GM21528 (cell line): Measurements from ENCODE around the gene EDIL3.

ENCODE experiments used
- ATAC-seq: cut with Tn5 transposase; IDR thresholded peaks from one replicate; pipeline ENCODE4 v1.9.1; 2021; ENCODE audit warnings: mild to moderate bottlenecking, moderate library complexity; ENCODE audit not compliant: unreplicated experiment, low FRiP score

EDIL3 gene

DNA sequence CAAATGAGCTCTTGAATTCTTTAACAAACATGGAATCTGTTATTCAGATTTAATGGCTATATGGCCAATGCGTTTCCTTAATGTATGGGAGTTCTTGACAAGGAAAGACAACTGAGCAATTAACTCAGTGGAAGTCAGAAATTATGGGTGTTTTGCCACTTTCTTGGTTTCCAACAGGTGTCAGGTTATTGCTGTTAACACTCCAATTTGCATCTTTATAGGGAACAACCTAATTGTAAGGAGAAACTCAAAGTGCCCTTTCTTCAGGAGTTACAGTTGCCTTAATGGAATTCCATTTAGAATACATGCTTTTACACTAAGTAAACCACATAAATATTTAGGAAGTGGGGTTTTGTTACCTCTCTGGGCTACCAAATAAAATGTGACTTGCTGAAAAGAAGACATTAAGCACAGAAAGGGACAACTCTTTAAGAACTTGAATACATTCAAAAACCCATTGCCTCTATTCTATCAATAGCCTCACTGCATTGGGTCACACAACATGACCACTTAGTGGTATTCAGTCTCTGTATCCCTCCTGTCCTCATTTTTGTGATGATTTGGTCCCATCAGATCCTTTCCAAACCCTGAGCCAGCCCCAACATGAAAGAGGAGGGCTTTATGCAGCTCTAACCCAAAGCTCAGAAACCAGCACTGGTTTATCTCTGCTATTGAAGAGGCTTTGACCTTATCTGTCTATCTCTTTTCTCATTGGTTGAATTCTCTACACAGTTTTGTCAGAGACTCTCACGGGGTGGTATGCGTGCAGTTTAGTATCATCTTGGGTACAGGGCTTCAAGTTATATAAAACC is 118.7 kb downstream of the EDIL3 start:
- no peak for ATAC-seq

DNA sequence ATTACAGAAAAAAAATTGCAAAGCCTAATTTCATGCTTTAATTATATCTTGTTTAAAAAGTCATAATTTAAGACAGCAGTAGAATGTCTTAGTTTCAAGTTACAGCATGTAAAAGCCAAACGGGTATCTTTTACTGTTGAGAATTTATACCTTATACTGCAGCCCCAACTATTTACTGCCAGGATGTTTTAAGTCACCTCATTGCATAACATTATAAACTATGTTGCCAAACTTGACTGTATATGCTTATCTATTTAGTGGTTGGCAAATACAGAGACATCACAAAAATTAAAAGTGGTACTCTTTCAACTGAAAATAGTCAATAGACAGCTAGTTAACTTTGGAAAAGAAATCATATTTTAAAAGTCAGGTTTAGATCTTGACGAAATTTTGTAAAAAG is 119.5 kb downstream of the EDIL3 start:
- ATAC-seq: no peak

DNA sequence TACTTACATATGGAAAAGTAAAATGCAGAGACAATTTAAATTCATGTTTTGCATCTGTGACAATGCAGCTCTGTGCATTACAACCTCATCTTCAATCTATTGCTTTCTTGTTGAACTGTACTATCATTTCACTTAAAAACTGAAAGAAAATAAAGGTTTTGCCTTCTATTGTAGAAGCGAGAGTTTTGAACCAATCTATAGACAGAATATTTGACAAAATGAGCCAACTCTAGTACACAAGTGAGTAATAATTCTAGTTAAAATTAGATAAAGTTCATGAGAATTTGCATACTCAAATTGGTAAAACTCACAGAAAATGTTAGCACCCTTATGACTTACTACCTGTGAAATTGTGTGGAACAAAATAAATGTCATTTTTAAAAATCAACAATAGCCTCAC is 123.7 kb downstream of the EDIL3 start:
- ATAC-seq: no peak

DNA sequence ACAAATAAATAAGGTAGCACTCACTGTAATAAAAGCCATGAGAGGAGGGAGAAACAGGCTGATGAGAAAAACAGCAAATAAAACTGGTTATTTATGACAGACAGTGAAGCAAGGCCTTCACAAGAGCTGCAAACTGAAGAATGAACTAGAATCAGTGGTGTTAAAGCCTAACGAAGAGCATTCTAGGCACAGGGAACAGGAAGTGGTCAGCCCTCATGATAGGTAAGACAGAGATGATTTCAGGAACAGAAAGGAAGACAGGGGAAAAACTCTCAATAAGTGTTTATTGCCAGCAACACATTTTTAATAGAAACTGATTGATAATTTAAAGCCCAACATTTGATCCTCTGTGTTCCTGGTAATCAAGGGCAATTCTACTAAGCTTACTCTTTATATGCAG is 124.5 kb downstream of the EDIL3 start:
- peak; percentile 74 for ATAC-seq

DNA sequence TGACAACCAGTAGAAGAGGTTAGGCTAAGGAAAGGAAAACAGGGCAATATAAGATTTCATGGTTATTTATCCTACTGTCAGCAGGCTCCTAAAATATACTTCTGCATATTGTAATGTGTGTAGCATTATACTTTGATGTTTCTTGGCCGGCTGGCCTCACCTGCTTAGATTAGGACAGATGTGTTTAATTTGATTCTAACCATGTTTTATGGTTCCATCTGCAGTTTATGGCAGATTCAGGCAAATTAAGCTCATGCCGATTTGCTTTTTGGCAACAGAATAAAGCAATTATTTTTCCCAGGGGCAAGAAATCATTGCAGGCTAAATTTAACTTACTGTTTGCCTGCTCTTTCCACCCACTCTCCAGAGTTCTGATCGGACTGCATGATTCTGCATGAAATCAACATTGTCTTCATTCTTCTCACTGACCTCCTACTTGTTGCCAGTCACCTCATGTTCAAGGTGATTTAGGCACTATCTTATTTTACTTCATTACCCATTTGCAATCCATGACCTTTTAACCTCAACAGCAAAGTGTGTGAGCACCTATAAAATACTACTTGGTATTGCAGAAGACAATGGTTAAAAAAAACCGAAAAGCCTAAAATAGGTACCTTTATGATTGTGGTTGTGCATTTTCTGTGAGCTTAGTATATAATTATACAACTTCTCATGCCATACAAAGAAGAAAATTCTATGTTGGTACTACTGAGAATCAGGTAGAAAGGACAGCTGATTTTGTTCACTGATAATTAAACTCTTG is 125.2 kb downstream of the EDIL3 start:
- no peak for ATAC-seq

DNA sequence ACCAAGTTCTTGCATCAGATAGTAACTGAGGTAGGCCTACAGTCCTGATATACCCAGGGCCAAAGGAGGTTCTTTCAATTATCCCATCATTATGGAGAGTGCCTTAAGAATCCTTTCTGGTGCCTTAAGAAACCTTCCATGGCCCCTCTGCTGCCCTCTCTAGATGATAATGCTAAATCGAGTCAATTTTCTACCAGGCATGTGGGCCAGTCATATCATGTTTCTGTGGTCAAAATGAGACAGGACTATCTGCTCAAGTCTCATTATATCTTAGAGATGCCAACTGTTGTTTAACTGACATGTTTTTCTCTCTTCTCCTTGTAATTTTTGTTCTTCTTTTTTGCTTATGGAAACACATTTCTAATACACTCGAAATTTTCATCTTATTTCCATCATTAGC is 127.6 kb downstream of the EDIL3 start:
- no peak for ATAC-seq

DNA sequence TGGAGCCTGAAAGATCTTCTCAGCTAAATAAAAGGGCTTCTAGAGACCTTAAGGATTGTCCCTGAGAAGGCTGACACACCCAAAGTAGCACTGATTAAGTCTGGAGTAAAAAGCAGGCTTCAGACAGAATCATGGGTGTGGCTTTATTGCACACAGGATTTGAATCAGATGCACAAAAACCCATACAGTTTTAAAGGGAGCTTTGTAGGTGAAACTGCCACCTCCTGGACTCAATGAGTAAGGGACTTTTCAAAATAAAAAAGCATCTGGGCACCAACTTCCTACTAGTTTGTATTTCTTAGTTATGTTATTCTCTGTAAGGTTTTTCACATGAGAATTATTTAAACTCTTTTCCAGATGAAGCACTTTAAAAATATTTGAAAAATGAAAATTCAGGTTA is 129.4 kb downstream of the EDIL3 start:
- peak; percentile 58 for ATAC-seq

DNA sequence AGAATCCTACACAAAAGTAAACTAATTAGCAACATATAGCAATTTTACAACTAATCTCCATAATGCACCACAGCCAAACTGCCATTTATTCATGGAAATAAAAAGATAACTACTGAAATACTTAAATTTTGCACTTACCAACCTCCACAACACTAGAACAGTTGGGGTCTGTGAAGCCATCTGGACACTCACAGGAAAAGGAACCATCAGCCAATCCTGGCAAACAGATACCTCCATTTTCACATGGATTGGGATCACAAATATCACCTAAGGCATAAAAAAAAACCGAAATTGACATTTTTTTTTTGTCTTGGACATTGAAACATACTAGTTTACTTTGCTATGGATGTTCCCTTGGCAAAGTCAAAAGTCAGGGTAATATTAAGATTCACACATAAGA is 130.7 kb downstream of the EDIL3 start:
- no peak for ATAC-seq

DNA sequence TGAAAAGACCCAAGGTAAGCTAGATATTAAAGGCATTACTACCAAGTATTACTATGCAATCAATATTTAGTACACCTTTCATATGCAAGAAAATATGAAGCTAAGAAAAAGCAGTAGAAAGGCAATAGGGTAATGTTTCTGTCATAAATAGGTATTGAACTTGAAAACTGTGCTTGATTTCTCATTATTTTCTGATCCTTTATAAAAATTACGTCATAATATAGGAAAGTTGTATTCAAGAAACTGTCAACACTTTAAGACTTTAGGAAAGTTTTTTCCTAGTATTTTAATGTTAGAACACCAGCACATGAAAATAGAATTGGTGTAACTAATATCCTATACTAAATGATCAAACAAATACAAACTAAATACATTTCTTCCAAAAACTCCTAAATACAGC is 133.2 kb downstream of the EDIL3 start:
- ATAC-seq: no peak

DNA sequence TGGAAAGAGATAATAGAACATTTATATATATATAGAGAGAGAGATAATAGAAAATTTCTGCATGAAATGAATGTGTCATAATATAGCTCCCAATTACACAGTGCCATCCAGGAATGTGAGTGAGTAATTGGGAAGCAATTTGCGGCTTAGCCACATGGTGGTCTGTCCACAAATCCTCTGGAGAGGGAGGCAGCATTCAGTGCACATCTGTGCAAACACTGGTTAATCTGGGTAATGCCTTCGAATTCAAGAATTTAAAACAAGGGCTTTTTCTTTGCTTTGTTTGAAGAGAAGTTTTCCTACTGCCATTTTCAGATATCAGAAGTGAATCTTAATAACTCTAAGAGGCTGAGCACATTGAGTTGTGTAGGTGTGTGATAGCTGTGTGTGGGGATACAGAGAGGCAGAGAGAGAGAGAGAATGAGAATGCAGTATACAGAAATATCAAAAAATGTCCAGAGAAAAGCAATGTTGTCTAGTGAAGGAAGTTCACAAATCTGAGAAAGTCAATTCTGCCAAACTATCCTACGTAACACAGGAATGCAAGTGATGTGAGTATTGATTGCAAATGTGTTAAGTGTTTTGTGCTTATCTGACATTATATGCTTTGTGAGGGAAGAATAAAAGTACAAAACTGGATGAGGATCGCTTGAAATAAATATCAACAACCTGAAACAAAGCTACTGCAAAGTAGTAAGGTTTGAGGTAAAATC is 134.6 kb downstream of the EDIL3 start:
- ATAC-seq: no peak

DNA sequence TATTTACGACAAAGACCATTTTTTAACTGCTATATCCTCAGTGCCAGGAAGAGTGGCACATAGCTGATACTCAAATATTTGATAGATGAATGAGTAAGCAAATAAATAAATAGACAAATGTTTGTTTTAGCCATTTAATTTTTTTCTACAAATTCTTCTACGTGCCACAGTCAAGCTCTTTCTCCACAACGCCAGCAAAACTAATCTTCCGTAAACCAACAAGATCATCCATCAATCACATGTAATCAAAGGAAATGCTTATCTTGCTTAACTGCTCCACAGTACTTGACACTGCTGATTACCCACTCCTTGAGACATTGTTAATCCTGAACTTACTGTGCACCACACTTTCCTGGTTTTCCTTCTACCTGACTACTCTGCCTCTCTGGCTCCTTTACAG is 136.7 kb downstream of the EDIL3 start:
- ATAC-seq: no peak

DNA sequence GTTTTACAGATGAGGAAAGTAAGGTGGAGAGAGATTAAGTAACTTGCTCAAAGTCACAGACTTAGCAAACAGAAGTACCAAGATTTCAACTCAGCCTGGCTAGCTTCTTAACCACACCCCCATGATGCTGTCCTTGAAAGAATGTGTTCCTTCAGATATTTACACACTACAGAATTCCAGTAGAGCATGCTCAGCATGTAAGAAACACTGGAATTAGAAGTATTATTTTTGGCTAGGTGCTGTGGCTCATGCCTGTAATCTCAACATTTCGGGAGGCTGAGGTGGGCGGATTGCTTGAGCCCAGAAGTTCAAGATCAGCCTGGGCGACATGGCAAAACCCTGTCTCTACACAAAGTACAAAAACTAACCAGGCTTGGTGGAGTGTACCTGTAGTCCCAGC is 142.4 kb downstream of the EDIL3 start:
- no peak for ATAC-seq

DNA sequence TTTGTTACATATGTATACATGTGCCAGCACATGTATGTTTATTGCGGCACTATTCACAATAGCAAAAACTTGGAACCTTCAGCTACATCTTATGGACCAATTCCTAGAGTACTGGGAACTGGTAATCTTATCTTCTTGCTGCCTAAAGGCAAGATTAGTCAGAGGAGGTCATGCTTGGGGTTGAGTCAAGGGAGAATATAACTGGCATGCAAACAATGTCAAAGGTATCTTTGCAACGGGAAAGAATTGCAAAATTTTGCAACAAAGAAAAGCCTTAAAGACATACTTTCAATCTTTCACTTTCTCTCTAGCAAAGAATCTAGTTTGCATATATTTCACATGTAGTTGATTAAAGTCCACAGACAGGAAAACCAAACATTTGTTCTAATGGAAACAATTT is 145.2 kb downstream of the EDIL3 start:
- ATAC-seq: no peak

DNA sequence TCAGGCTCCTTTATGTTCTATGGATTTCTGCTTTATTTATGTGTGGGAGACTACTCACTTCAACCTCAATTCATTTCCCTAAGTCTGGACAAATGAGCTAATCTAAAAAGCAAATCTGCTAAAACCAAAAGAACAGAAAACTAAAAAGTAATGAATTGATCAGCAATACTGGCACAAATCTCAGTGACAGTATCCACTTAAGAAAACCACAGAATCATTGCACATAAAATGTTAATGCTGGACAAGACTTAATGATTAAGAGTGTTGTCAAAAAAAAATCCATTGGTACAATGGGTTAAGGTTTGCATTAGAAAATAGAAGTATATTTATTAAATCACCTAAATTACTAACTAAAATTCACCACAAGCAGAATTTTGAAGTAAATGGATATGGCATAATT is 147.6 kb downstream of the EDIL3 start:
- ATAC-seq: no peak

DNA sequence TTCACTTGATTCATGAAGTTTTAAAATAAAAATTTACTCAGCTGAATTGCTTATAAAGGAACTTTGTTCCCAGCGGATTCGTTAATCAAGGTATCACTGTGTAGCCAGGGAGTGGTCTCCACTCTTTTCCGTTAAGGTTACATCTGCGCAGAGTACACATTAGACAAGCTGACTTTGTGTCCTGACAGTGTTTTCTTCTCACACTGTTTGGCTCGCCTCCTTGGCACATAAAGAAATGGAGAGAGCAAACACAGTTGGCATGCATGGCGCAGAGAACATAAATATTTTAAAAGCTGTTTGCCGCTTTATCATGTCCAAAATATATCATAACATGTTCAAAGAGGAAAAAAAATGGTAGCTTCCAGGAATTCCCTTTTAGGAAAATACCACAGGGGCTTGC is 153.2 kb downstream of the EDIL3 start:
- no peak for ATAC-seq

DNA sequence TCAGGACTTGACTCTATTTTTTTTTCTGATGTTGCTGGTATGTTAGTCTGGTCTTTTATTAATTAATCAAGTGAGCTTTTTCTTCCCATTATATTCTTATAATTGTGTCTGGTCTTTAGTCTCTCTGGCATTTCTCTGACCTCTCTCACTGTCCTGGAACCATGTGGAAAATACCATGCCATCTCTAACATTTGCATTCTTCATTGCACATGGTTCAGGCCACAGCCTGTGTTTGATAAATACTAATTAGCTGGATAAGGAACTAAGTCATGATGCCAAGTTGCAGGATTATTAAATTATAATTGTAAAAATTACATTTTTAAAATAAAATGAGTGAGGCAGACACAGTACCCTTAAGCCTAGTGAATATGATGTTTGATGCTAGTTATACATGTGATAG is 155.6 kb downstream of the EDIL3 start:
- no peak for ATAC-seq

DNA sequence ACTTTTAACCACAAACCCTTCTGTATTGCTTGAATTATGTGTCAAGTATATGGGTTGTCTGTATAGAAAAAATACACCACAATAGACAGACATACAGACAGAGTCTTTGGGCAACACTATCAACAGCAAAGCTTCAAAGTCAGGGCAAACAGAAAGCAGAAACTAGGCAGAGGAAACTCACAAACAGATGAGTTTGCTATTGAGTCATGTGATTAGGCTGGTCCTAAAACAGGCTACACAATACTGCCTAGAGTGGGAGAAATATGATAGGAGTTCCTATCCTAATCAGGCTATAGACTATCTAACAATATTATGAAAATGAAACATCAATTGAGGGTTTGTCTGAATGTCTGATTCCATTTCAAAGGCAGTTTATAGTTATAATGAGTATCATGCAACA is 156.4 kb downstream of the EDIL3 start:
- ATAC-seq: no peak

DNA sequence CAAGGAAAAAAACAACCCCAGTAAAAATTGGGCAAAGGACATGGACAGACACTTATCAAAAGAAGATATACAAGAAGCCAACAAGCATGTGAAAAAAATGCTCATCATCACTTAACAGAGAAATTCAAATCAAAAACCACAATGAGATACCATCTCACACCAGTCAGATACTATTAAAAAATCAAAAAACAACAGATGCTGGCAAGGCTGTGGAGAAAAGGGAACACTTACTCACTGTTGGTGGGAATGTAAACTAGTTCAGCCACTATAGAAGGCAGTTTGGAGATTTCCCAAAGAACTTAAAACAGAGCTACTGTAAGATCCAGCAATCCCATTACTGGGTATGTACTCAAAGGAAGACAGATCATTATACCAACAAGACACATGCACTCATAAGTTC is 157.4 kb downstream of the EDIL3 start:
- no peak for ATAC-seq

DNA sequence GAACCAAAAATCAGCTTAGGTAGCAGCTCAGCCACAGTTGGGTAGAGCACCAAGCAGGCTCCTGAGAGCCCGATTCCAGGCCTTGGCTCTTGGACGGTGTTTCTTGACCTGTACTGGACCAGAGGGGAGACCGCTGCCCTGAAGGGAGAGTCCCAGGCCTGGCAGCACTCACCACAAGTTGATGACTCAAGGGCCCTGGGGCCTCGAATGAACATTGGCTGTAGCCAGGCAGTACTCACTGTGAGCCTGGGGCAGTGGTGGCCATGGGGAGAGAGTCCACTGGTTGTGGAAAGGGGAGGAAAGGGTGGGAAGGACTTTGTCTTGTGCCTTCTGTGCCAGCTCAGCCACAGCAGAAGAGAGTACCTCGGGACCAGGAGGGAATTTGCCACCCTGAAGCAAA is 166.1 kb downstream of the EDIL3 start:
- no peak for ATAC-seq

DNA sequence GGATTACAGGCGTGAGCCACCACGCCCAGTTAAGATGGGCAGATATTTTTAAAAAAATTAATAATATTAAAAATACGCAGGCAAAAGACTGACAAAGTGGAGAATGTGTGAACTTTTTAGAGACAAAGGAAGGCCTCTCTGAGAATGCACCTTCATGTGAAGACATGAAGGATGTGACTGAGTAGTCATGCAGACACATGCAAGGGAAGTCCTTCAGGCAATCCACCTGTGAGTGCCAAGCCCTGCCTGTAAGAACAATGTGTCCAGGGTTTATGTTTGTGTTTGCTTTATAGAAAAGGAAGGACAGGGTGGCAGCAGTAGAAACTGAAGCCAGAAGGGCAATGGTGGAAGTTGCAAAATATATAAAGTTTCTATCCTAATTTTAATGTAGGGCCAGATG is 169.2 kb downstream of the EDIL3 start:
- ATAC-seq: no peak

DNA sequence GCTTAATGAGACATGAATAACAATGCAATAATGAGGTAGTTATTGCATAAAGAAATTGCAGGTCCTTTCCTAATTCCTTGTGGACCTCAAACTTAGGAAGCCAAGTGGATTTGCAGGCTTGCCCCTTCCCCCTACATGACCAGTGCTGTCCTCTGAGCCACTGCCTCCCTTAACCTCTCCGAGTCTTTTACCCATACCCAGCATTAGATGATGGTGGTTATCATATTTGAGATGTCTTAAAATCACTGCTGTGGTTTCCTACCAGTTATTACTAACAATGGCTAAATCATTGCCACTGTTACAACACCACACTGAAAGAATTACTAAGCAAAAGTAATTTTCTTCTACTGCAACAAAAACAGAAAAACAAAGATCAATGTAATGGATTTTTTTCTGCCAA is 170.8 kb downstream of the EDIL3 start:
- no peak for ATAC-seq

DNA sequence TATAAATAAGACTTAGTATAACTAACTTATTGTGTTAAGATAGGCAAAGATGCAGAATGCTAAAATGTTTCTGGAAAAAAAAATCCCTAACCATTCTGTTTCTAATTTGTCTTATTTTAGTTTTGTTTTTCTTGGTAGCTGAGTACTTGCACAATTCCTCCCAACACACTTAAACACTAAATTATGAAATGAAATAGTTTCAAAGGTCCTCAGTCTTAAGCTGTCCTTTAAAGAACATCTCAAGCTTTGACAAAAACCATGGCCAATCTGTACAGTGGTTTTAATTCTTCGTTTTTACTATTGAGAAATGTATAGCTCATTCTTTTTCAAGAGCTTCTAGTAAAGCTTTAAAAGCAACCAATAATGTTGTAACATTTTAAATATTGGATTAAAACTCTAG is 171.5 kb downstream of the EDIL3 start:
- ATAC-seq: no peak
